HL-60 (cell line): ENCODE data around the gene STPG4.

Experiments used
- DNase-seq, 2 experiments: peaks; one replicate each; pipeline ENCODE4 v3.0.0-alpha.2; 2010 to 2020; ENCODE audit warnings: low read depth in 1 of 2, low spot score in 1 of 2
- H3K27ac ChIP-seq: fragments of 250-450 bp; sonication (Bioruptor Pico); replicated peaks from 2 replicates; pipeline ENCODE4 v1.5.1; 2020; ENCODE audit warnings: mild to moderate bottlenecking, moderate library complexity
- H3K27me3 ChIP-seq: fragments of 250-450 bp; sonication (Bioruptor Pico); 2 replicates; pipeline ENCODE4 v1.5.1; 2021; ENCODE audit warnings: mild to moderate bottlenecking, moderate library complexity; ENCODE audit not compliant: insufficient read depth, poor library complexity, severe bottlenecking
- H3K4me3 ChIP-seq: replicated peaks from 2 replicates; pipeline ENCODE4 v1.5.1; 2011; ENCODE audit warnings: mild to moderate bottlenecking, control low read depth, low read length; ENCODE audit not compliant: insufficient read depth
- CTCF ChIP-seq: IDR thresholded peaks from one replicate; pipeline ENCODE4 v1.5.1; 2011; ENCODE audit warnings: low read length, control low read depth, inconsistent platforms; ENCODE audit not compliant: insufficient read depth
- GABPA ChIP-seq: IDR thresholded peaks from 2 replicates; pipeline ENCODE4 v1.6.1; 2012; ENCODE audit warnings: low read depth
- POLR2AphosphoS5 ChIP-seq: IDR thresholded peaks from 2 replicates; pipeline ENCODE4 v1.6.1; 2012; ENCODE audit warnings: low read depth
- REST ChIP-seq: IDR thresholded peaks from 2 replicates; pipeline ENCODE4 v1.6.1; 2012; ENCODE audit warnings: low read depth; ENCODE audit not compliant: insufficient replicate concordance
- SPI1 ChIP-seq: IDR thresholded peaks from 2 replicates; pipeline ENCODE4 v1.6.1; 2012; ENCODE audit warnings: low read depth, mild to moderate bottlenecking, borderline replicate concordance

Gene STPG4

GRCh38 chr2:47181176-47181575, 26.1 kb upstream of the STPG4 start:
- TF ChIP-seq SPI1 (no peak), GABPA (no peak), CTCF (no peak), REST (no peak), POLR2AphosphoS5 (no peak)
- Histone ChIP-seq H3K27ac (no peak overlapping the region), H3K4me3 (no peak overlapping the region), H3K27me3 (no peaks in the 10 kb centered on the region)
- no peak for DNase-seq

GRCh38 chr2:47180531-47180930, 25.4 kb upstream of the STPG4 start:
- TF ChIP-seq SPI1 (no peak), REST (no peak), GABPA (no peak), POLR2AphosphoS5 (no peak)
- H3K27me3 ChIP-seq: no peaks in the 10 kb centered on the region
- H3K4me3 ChIP-seq: no peak overlapping the region
- H3K27ac ChIP-seq: no peak overlapping the region
- DNase-seq: no peak

GRCh38 chr2:47179388-47179787, 24.3 kb upstream of the STPG4 start:
- DNase-seq: peak in 1 of 2 experiments; percentile 77
- H3K4me3 ChIP-seq: no peak overlapping the region
- H3K27me3 ChIP-seq: no peaks in the 10 kb centered on the region
- peak overlapping the region; percentile 18; the same call in 1 of the 2 replicates for H3K27ac ChIP-seq
- TF ChIP-seq CTCF: no peak
- no peak for TF ChIP-seq REST
- TF ChIP-seq POLR2AphosphoS5: peak; percentile 56; the same call in 1 of the 2 replicates
- TF ChIP-seq GABPA: no peak
- TF ChIP-seq SPI1: peak; percentile 99
